Activated naive CD8-positive, alpha-beta T cell (primary cell): ENCODE measurements around the gene TRPM1.

Source experiments
- H3K27ac Mint-ChIP-seq: one replicate; pipeline ENCODE4 v1.8.0; 2021; ENCODE audit warnings: mixed read lengths
- H3K27me3 Mint-ChIP-seq: one replicate; pipeline ENCODE4 v1.8.0; 2021; ENCODE audit warnings: mixed read lengths
- H3K36me3 Mint-ChIP-seq: one replicate; pipeline ENCODE4 v1.8.0; 2021; ENCODE audit warnings: mixed read lengths
- H3K4me1 Mint-ChIP-seq: one replicate; pipeline ENCODE4 v1.8.0; 2021; ENCODE audit warnings: low read depth, mixed read lengths
- H3K4me3 Mint-ChIP-seq: one replicate; pipeline ENCODE4 v1.8.0; 2021; ENCODE audit warnings: mild to moderate bottlenecking, mixed read lengths
- H3K9me3 Mint-ChIP-seq: one replicate; pipeline ENCODE4 v1.8.0; 2021; ENCODE audit warnings: low read depth, mixed read lengths

The TRPM1 gene

DNA sequence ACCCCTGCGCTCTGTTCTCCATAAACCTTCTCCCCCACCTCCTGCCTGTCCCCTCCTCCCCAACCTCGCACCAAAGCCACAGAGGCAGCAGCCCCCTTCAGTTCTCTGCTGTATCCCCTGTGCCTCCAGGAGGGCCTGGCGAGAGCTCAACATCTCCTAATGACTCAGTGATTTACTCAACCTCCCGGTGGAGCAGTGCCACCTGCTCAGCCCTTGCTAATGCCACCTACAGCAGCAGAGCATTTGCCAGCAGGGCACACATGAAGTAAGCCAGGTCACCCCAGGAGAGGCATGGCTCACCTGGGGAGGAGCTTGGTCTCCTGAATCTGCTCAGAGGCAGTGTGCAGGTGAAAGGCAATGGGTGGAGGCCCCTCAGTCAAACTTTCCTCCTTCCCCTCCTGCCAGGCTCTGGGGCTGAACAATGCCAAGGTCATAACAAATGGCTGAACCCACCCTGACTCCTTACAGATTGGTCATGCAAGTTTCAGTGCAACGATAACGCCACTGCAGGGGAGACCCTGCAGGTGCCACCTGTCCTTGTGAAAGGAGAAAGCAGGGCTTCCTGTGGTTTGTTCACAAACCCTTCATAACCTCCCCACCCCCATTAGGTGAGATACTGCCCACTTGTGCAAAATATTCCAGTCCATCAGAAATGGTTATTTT is 19.8 kb downstream of the TRPM1 start:
- Mint-ChIP-seq H3K27ac (no peak overlapping the region), H3K4me1 (peaks cover 4% of the 10 kb centered on the region), H3K36me3 (no peaks in the 10 kb centered on the region), H3K27me3 (peaks cover 8% of the 10 kb centered on the region), H3K9me3 (no peaks in the 10 kb centered on the region), H3K4me3 (peak overlapping the region; percentile 7)

DNA sequence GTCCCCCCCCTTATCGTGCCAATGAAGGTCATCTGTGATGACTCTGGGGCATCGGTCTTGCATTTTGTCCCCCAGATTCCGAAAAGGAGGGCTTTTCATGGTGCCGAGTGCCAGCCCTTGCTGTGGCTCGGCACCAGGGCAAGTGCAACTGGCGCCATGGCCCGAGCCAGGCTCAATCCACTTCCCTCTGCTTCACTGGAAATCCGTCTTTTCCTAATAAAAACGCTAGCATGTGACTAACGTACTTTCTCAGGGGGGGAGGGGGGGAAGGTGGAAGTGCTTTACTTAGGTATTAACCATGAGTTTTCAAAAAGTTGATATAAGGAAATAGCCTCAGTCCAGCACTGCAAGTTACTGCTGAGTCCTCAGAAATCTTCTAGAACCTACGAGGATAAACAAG is 20.5 kb downstream of the TRPM1 start:
- Mint-ChIP-seq H3K27me3 (peaks cover 8% of the 10 kb centered on the region), H3K4me1 (peaks cover 4% of the 10 kb centered on the region), H3K4me3 (peak overlapping the region; percentile 53), H3K27ac (no peak overlapping the region), H3K9me3 (no peaks in the 10 kb centered on the region), H3K36me3 (no peaks in the 10 kb centered on the region)

DNA sequence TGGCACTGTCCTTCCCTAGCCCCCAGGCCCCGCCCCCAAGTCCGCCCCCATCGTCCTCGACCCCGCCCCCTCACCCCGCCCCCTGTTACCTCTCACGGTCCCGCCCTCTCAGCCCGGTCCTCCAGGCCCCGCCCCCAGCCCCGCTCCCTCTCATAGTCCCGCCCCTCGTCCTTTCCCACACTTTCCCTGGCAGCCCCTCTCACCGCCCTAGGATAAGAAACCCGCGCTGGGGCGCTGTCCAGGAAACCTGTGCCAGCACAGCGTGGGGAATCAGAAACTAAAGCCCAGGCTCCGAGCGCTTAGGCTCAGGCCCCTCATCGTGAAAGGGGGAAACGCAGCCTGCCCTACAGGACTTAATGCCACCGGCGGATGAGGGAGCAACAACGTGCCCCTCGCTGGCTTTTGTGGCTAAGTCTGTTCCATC is 20.9 kb downstream of the TRPM1 start:
- no peaks in the 10 kb centered on the region for H3K9me3 Mint-ChIP-seq
- H3K27ac Mint-ChIP-seq = no peak overlapping the region
- peak overlapping the region; percentile 58 for H3K4me3 Mint-ChIP-seq
- peaks cover 4% of the 10 kb centered on the region for H3K4me1 Mint-ChIP-seq
- peaks cover 8% of the 10 kb centered on the region for H3K27me3 Mint-ChIP-seq
- H3K36me3 Mint-ChIP-seq = no peaks in the 10 kb centered on the region

DNA sequence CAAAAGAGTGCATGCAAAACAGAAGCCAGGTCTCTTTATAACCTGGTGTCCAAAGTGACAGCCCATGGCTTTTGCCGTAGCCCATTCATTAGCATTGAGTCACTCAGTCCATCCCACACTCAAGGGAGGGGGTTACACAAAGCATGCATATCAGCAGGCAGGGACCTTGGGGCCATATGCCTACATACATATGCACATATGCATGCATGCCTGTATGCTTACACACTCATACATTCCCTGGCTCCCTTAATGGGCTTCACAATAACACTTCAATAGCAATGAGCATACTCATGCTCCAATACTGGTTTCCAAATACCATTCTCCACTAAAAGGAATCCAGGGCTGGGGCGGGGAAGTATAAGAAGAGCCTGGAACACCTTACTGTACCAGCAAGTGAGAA is 22.0 kb downstream of the TRPM1 start:
- Mint-ChIP-seq H3K36me3 (no peaks in the 10 kb centered on the region), H3K9me3 (no peaks in the 10 kb centered on the region), H3K4me1 (peaks cover 4% of the 10 kb centered on the region), H3K27me3 (peaks cover 8% of the 10 kb centered on the region), H3K27ac (no peak overlapping the region), H3K4me3 (no peak overlapping the region)

DNA sequence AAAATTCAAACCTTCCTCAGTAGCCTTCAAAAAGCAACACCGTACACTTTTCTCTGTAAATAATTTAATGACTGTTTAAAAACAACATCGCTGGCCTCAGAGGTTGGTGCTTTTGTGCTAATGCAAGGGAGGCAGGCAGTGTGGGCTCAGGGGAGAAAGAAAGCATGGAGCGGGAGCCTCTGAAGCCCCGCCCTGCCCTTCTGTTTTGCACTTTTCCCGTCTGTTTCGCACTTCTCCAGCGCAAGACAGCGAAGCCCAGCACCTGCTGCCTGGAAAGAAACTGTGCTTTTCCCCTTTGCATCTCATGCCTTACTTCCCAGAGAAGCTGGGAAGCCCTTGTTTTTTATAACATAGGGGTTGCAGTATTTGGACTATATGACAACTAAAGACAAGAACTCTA is 23.1 kb downstream of the TRPM1 start:
- H3K27ac Mint-ChIP-seq = no peak overlapping the region
- peaks cover 8% of the 10 kb centered on the region for H3K27me3 Mint-ChIP-seq
- no peaks in the 10 kb centered on the region for H3K36me3 Mint-ChIP-seq
- no peaks in the 10 kb centered on the region for H3K9me3 Mint-ChIP-seq
- peaks cover 4% of the 10 kb centered on the region for H3K4me1 Mint-ChIP-seq
- H3K4me3 Mint-ChIP-seq = no peak overlapping the region

DNA sequence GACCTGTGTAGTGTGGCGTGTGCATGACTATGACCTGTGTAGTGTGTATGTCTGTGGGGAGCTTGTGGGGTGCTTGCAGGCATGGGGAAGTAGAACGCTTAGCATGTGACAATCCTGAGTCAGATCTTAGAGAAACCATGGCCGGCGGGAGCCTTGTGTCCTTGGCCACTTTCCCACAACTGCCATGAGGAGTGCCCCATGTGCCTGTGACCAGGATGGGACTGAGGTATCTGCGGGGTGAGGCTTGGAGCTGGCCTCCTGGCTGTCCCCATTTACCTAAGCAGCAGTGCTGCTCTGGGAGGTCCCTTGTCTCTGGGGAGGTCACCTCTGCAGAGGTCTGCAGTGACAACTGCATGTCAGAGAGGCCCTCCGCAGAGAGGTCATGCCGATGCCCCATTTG is 23.6 kb downstream of the TRPM1 start:
- Mint-ChIP-seq H3K36me3 (no peaks in the 10 kb centered on the region), H3K9me3 (no peaks in the 10 kb centered on the region), H3K27me3 (peaks cover 8% of the 10 kb centered on the region), H3K4me1 (peaks cover 4% of the 10 kb centered on the region), H3K27ac (no peak overlapping the region), H3K4me3 (no peak overlapping the region)

DNA sequence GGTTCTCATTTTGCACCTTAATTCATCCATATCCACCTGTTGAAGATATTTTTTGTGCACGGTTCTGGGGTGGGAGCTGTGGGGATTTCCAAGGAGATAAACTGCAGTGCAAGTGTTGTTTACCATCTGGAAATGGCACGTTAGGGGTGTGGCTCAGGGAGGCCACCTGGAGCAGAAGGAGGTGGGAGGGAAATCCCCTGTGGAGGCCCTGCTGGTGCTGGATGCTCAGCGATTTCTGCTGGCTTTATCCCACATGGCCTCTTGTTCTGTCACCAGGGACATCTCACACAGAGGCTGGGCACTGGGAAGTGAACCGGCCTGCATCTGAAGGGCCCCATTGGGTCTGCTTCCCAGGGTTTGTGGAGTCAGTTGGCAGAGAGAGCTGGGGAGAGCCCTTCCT is 24.3 kb downstream of the TRPM1 start:
- no peaks in the 10 kb centered on the region for H3K9me3 Mint-ChIP-seq
- peaks cover 4% of the 10 kb centered on the region for H3K4me1 Mint-ChIP-seq
- no peaks in the 10 kb centered on the region for H3K36me3 Mint-ChIP-seq
- no peak overlapping the region for H3K4me3 Mint-ChIP-seq
- H3K27ac Mint-ChIP-seq = no peak overlapping the region
- H3K27me3 Mint-ChIP-seq = peaks cover 8% of the 10 kb centered on the region

DNA sequence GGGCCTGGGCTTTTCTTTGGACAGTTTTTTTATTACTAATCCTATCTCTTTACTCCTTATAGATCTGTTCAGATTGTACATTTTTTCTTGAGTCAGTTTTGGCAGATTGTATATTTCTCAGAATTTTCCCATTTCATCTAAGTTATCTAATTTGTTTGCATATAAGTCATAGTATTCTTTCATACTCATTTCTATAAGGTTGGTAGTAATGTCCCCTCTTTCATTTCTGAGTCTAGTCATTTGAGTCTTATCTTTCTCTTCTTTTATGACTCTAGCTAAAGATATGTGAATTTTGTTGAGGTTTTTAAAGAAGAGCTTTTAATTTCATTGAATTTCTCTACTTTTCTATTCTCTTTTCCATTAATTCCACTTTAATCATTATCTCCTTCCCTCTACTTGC is 27.2 kb downstream of the TRPM1 start:
- H3K27me3 Mint-ChIP-seq = peaks cover 3% of the 10 kb centered on the region

DNA sequence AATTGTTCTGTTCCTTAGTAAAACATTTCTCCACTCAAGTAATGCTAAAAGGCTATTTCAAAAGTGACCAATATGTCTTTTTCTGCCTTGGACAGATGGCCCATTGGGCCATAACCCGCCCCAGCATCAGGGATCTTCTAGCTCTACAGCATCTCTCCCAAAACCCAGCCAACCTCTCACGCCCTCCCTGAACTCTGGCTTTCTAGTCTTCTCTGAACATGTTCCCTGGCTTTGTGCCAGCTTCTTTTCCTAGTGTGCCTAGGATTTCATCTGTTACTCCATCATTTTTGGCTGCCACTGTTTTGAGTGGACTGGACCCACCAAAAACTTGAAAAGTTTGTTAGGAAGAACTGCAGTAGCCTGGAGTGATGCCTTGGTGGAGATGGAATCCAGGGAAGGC is 30.7 kb downstream of the TRPM1 start:
- H3K4me1 Mint-ChIP-seq = no peaks in the 10 kb centered on the region
- H3K27me3 Mint-ChIP-seq = no peaks in the 10 kb centered on the region
- no peak overlapping the region for H3K4me3 Mint-ChIP-seq
- H3K9me3 Mint-ChIP-seq = no peaks in the 10 kb centered on the region
- H3K36me3 Mint-ChIP-seq = no peaks in the 10 kb centered on the region
- H3K27ac Mint-ChIP-seq = no peak overlapping the region

More for the DNA sequence above, 27.2 kb downstream of the TRPM1 start:
- Mint-ChIP-seq H3K4me1 (no peaks in the 10 kb centered on the region), H3K9me3 (no peaks in the 10 kb centered on the region), H3K36me3 (no peaks in the 10 kb centered on the region), H3K27ac (no peak overlapping the region), H3K4me3 (no peak overlapping the region)

DNA sequence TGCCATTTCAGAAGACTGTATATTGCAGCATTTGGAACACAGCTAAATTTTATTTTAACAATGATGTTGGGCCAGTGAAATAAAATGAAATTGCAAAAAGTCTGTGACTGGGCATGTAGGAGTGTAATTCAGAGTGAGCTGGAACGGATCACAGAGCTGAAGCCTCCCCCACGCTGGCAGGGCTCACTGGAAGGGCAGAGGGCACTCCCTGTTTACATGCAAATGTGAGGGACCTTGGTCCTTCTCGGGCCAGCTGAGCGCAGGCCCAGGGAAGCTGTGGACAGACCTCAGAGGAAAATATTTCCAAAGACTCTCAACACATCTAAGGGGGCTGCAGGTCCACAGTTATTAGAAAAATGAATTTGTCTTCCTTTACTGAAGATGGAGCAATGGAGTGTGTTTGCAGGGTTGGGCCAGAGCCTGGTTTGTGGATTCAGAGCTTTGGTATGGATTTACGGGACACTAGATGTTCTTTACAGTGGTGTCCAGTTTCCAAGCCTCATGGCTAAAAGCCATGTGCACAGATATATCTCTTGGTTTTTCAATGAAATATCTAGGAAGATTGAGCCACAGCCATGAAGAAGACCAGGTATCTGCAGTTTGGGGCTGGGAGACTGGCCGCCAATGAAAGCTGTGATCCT is 32.0 kb downstream of the TRPM1 start:
- Mint-ChIP-seq H3K9me3 (no peaks in the 10 kb centered on the region), H3K27me3 (no peaks in the 10 kb centered on the region), H3K27ac (no peak overlapping the region), H3K4me1 (no peaks in the 10 kb centered on the region), H3K4me3 (no peak overlapping the region), H3K36me3 (no peaks in the 10 kb centered on the region)

DNA sequence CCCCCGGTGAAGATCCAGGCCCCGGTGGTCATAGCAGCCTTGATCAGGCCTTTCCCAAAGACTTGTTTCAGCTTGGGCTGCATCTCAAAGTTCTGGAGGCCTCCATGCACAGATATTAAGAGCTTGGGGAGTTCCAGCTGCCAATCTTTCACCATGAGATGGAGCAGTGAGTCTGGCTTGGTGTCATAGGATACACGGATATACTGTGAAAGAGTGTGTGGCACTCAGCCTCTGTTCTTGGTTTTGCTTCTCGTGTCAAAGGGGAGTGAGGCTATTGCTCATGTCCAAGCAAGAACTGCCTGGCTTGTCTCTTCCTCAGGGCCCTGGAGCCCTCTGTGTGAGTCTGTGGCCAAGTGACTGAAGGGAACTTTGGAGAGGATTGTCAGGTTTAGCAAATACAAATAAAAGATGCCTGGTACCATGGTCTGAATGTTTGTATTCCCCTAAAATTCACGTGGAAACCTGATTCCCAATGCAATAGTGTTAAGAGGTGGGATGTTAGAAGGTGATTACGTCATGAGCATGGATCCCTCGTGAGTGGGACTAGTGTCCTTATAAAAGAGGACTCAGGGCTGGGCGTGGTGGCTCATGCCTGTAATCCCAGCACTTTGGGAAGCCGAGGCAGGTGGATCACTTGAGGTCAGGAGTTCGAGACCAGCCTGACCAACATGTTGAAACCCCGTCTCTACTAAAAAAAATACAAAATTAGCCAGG is 33.5 kb downstream of the TRPM1 start:
- no peaks in the 10 kb centered on the region for H3K4me1 Mint-ChIP-seq
- no peak overlapping the region for H3K27ac Mint-ChIP-seq
- H3K9me3 Mint-ChIP-seq = no peaks in the 10 kb centered on the region
- H3K36me3 Mint-ChIP-seq = no peaks in the 10 kb centered on the region
- no peaks in the 10 kb centered on the region for H3K27me3 Mint-ChIP-seq
- H3K4me3 Mint-ChIP-seq = no peak overlapping the region

DNA sequence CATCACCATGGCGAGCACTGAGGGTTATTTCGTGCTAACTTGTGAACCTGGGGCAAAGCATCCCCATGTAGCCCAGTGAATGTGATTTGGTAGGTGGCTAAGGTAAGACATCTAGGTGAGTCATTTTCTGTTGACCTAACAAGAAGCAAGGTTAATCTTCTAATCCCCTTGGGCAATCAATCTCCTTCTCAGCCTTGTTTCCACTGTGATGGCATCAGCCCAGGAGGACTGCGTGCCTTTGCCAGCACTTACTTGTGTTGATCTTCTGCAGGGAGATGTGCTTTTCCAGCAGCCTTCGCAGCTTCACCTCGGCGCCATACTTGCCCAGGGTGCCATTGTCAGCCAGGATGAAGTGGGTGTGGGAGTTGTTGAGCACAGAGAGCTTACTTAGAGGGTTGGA is 35.7 kb downstream of the TRPM1 start:
- no peaks in the 10 kb centered on the region for H3K9me3 Mint-ChIP-seq
- H3K4me1 Mint-ChIP-seq = no peaks in the 10 kb centered on the region
- no peaks in the 10 kb centered on the region for H3K27me3 Mint-ChIP-seq

DNA sequence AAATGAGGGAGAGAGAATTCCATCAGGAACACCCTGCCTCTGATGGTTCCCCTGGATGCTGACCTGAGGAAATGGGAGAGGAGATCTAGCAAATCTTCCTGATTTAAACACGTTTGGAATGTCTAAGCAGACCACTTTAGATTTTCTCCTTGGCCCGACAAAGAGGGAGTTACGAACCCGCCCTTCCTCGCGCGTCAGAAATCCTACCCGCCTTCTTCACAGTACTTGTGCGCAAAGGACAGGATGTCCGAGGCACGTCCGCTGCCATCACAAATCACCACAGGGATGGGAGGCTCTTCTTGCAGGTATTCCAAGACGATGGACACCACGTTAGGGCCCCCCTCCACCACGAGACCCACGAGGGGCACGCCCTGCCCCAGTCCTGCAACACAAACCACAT is 38.6 kb downstream of the TRPM1 start:
- no peaks in the 10 kb centered on the region for H3K4me1 Mint-ChIP-seq
- no peaks in the 10 kb centered on the region for H3K36me3 Mint-ChIP-seq
- H3K9me3 Mint-ChIP-seq = no peaks in the 10 kb centered on the region
- peaks cover 3% of the 10 kb centered on the region for H3K27me3 Mint-ChIP-seq
- H3K4me3 Mint-ChIP-seq = no peak overlapping the region
- H3K27ac Mint-ChIP-seq = no peak overlapping the region

More for the DNA sequence above, 35.7 kb downstream of the TRPM1 start:
- Mint-ChIP-seq H3K4me3 (no peak overlapping the region), H3K36me3 (no peaks in the 10 kb centered on the region), H3K27ac (no peak overlapping the region)

DNA sequence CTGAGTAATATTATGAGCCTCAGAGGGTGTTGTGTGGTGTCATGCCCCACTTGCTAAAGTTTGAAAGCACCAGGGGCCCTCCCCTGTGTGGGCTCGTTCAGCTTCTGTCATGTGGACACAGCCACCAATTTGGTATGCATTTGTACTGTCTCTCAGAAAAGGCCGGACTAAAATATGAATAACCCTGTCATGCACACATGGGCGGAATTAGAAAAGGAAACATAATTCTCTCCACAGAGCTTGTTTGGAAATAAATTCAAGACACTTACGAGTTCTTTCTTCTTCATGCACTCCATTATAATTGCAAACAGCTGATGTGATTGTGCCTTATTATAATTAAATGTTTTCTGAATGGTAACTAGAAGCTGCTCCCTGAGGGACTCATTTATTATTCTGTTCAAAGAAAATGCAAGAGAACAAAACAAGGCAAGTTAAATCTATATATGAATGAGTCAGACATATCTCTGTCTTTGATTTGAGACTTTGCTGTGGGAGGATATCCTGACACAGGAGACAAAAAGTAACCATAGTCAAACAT is 39.1 kb downstream of the TRPM1 start:
- no peak overlapping the region for H3K27ac Mint-ChIP-seq
- no peaks in the 10 kb centered on the region for H3K36me3 Mint-ChIP-seq
- no peaks in the 10 kb centered on the region for H3K9me3 Mint-ChIP-seq
- H3K4me1 Mint-ChIP-seq = no peaks in the 10 kb centered on the region
- H3K27me3 Mint-ChIP-seq = peaks cover 3% of the 10 kb centered on the region
- H3K4me3 Mint-ChIP-seq = no peak overlapping the region

DNA sequence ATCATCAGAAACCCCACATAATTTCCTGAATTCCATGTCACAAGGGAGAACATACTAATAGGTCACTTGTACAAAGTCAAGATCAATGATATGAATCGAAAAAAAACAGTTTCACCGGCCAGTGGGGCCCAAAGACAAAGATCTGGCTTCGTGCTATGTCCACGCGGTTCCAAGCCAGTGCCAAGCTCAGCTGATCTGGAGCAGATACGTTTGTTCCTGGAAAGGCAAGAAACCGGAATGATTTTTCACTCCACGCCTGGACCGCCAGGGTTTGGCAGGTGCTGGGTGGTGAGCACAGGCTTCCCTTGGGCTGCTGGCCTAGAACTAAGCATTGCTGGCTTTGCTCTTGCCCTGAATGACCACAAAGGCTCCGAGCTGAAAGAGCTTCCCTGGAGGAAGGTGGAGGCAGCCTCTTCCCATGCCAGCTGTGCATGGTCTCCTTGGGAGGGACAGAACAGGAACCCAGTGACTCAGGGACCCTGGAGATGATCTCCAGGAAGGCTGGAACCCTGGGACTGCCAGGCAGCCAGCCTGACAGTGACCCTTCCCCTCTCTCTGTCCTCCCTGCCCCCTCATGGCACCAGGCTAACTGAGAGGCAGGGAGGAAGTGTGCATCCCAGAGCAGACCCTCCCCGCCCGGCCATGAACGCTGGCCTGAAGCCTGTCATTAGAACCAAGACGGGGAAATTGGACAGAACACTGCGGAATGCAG is 40.9 kb downstream of the TRPM1 start:
- Mint-ChIP-seq H3K9me3 (peaks cover 5% of the 10 kb centered on the region), H3K36me3 (peaks cover 4% of the 10 kb centered on the region), H3K4me1 (no peaks in the 10 kb centered on the region), H3K27ac (no peak overlapping the region), H3K27me3 (peaks cover 3% of the 10 kb centered on the region), H3K4me3 (no peak overlapping the region)
